Measurements from ENCODE around the gene GJA5. TPM values are rescaled to one million over a fixed set of nuclear protein-coding genes. Genes with fewer than 3 reads are reported as not detected.

GJA5 gene
- total RNA-seq, 1 experiment from 2014 or later, result not detected

GRCh38 chr1:147720557-147720956 is 39.8 kb downstream of the GJA5 start:
- Histone ChIP-seq H3K36me3 (ENCODE audit: control insufficient read depth, insufficient read depth, low read length) (no peaks in the 10 kb centered on the region), H3K9me3 (ENCODE audit: control insufficient read depth, insufficient read depth, low read depth, low read length) (no peaks in the 10 kb centered on the region), H3K4me3 (ENCODE audit: low read depth in 2 of 2, low read length in 2 of 2) (no peak overlapping the region), H3K27me3 (ENCODE audit: control insufficient read depth, insufficient read depth, low read length) (no peaks in the 10 kb centered on the region), H3K27ac (ENCODE audit: low read length) (no peak overlapping the region), H3K4me1 (ENCODE audit: control insufficient read depth, insufficient read depth, low read length) (no peaks in the 10 kb centered on the region; the same call in 1 of the 2 replicates)
- in situ Hi-C loops (cut with HindIII; ENCODE audit: low pct_unique_long_range_greater_than_20kb, low sequenced_read_pairs), result no loop called here
- ChIA-PET POLR2A (no interaction called here), CTCF (no interaction called here)
- TF ChIP-seq SIN3A (IDR thresholded peaks at IDR 0.05; ENCODE audit: borderline replicate concordance, insufficient read depth, low read depth, low read length) (no peak), REST (IDR thresholded peaks at IDR 0.05; ENCODE audit: insufficient read depth in 1 of 2, low read depth in 2 of 2, low read length in 1 of 2) (no peak), TCF7L2 (IDR thresholded peaks at IDR 0.05; ENCODE audit: low read depth, low read length) (no peak), CTCF (IDR thresholded peaks at IDR 0.05) (no peak), POLR2AphosphoS5 (IDR thresholded peaks at IDR 0.05; ENCODE audit: low read depth, low read length) (no peak)
- DNase-seq (ENCODE audit: low read depth, low spot score) (no peak), ATAC-seq (no peak)
- no TSS peak for BruUV-seq (replicated peaks)
- intact Hi-C loops (cut with micrococcal nuclease; ENCODE audit: unreplicated experiment), result loop anchor here (5.0 kb wide), 1 partner anchor 172 kb away; no protein-coding TSS in a partner anchor

DNA sequence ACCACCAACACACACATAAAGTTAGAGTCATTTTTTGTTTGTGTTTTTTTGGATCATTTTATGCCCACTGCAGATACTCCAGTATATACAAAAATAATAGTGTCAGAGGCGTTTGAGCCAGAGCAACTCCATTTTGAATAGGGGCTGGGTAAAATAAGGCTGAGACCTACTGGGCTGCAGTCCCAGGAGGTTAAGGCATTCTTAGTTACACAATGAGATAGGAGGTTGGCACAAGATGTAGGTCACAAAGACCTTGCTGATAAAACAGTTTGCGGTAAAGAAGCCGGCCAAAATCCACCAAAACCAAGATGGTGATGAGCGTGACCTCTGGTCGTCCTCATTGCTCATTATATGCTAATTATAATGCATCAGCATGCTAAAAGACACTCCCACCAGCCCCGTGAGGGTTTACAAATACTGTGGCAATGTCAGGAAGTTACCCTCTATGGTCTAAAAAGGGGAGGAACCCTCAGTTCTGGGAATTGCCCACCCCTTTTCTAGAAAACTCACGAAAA is 40.6 kb downstream of the GJA5 start:
- ChIA-PET CTCF (no interaction called here), POLR2A (no interaction called here)
- ATAC-seq, result no peak
- no peaks in the 10 kb centered on the region; the same call in 1 of the 2 replicates for H3K4me1 ChIP-seq (ENCODE audit: control insufficient read depth, insufficient read depth, low read length)
- H3K4me3 ChIP-seq (ENCODE audit: low read depth in 2 of 2, low read length in 2 of 2), result no peak overlapping the region
- no peaks in the 10 kb centered on the region for H3K9me3 ChIP-seq (ENCODE audit: control insufficient read depth, insufficient read depth, low read depth, low read length)
- DNase-seq (ENCODE audit: low read depth, low spot score), result no peak
- intact Hi-C loops (cut with micrococcal nuclease; ENCODE audit: unreplicated experiment) (loop anchor here (5.0 kb wide), 1 partner anchor 173 kb away; no protein-coding TSS in a partner anchor), in situ Hi-C loops (cut with HindIII; ENCODE audit: low pct_unique_long_range_greater_than_20kb, low sequenced_read_pairs) (no loop called here)
- H3K27ac ChIP-seq (ENCODE audit: low read length), result no peak overlapping the region
- H3K36me3 ChIP-seq (ENCODE audit: control insufficient read depth, insufficient read depth, low read length), result no peaks in the 10 kb centered on the region
- BruUV-seq (replicated peaks), result no TSS peak
- no peaks in the 10 kb centered on the region for H3K27me3 ChIP-seq (ENCODE audit: control insufficient read depth, insufficient read depth, low read length)
- no peak for TF ChIP-seq SIN3A (IDR thresholded peaks at IDR 0.05; ENCODE audit: borderline replicate concordance, insufficient read depth, low read depth, low read length)
- no peak for TF ChIP-seq TCF7L2 (IDR thresholded peaks at IDR 0.05; ENCODE audit: low read depth, low read length)
- TF ChIP-seq POLR2AphosphoS5 (IDR thresholded peaks at IDR 0.05; ENCODE audit: low read depth, low read length), result no peak
- no peak for TF ChIP-seq CTCF (IDR thresholded peaks at IDR 0.05)

All from Panc1 (cell line).